Fibroblast of skin of left biceps (primary cell): ENCODE data around the gene LEF1.
"Not testable (repeated sequence)": the region's sequence is repeated elsewhere in the genome, so short reads cannot be mapped to it uniquely, and the experiment has no call there.

Experiments
- DNase-seq, 2 experiments: peaks; one replicate each; pipeline ENCODE4 v3.0.0-alpha.2; 2013; ENCODE audit warnings: low read depth in 2 of 2

Gene LEF1

GRCh38 chr4:108034565-108034964, 134.2 kb downstream of the LEF1 start:
- DNase-seq, result no peak

- no peak for DNase-seq
Observed at GRCh38 chr4:108033348-108033747, 135.4 kb downstream of the LEF1 start.

GRCh38 chr4:108031427-108032083, 137.2 kb downstream of the LEF1 start:
- DNase-seq, result no peak

- DNase-seq, result peak in 1 of 2 experiments; percentile 22
Observed at GRCh38 chr4:108030332-108030731, 138.4 kb downstream of the LEF1 start.

GRCh38 chr4:108029731-108030130, 139.0 kb downstream of the LEF1 start:
- no peak for DNase-seq

GRCh38 chr4:108029016-108029720, 139.6 kb downstream of the LEF1 start:
- no peak for DNase-seq

GRCh38 chr4:108024878-108025165, 143.9 kb downstream of the LEF1 start:
- DNase-seq, result no peak

- DNase-seq, result no peak
Observed at GRCh38 chr4:108024085-108024877, 144.5 kb downstream of the LEF1 start.

- no peak for DNase-seq
Observed at GRCh38 chr4:108018884-108019187, 149.9 kb downstream of the LEF1 start.

- peak; percentile 40 to 44 for DNase-seq
Observed at GRCh38 chr4:108018040-108018883, 150.5 kb downstream of the LEF1 start.

GRCh38 chr4:108013955-108014354, 154.8 kb downstream of the LEF1 start:
- DNase-seq, result no peak

GRCh38 chr4:108013327-108013726, 155.4 kb downstream of the LEF1 start:
- no peak for DNase-seq

- DNase-seq, result not testable (repeated sequence)
Observed at GRCh38 chr4:108012382-108012781, 156.3 kb downstream of the LEF1 start.

GRCh38 chr4:108010167-108010566, 158.6 kb downstream of the LEF1 start:
- DNase-seq, result peak; percentile 50

- no peak for DNase-seq
Observed at GRCh38 chr4:108008721-108009120, 160.0 kb downstream of the LEF1 start.

- DNase-seq, result no peak
Observed at GRCh38 chr4:108007984-108008383, 160.7 kb downstream of the LEF1 start.

- no peak for DNase-seq
Observed at GRCh38 chr4:108006361-108006760, 162.4 kb downstream of the LEF1 start.

GRCh38 chr4:108005807-108006206, 162.9 kb downstream of the LEF1 start:
- no peak for DNase-seq

- no peak for DNase-seq
Observed at GRCh38 chr4:108004646-108005045, 164.1 kb downstream of the LEF1 start.

GRCh38 chr4:108003982-108004515, 164.7 kb downstream of the LEF1 start:
- DNase-seq, result no peak

- DNase-seq, result no peak
Observed at GRCh38 chr4:108001540-108002135, 167.1 kb downstream of the LEF1 start.
